ENCODE measurements around the gene CEP97.
A peak's percentile ranks its signal among the peaks of the same experiment; 100 is the strongest.

Gene CEP97

GRCh38 chr3:101803939-101804338 lies 79.5 kb downstream of the CEP97 start:
- no peak for TF ChIP-seq ZFX (IDR thresholded peaks at IDR 0.05; ENCODE audit: borderline replicate concordance)
- TF ChIP-seq, protein P1, sequence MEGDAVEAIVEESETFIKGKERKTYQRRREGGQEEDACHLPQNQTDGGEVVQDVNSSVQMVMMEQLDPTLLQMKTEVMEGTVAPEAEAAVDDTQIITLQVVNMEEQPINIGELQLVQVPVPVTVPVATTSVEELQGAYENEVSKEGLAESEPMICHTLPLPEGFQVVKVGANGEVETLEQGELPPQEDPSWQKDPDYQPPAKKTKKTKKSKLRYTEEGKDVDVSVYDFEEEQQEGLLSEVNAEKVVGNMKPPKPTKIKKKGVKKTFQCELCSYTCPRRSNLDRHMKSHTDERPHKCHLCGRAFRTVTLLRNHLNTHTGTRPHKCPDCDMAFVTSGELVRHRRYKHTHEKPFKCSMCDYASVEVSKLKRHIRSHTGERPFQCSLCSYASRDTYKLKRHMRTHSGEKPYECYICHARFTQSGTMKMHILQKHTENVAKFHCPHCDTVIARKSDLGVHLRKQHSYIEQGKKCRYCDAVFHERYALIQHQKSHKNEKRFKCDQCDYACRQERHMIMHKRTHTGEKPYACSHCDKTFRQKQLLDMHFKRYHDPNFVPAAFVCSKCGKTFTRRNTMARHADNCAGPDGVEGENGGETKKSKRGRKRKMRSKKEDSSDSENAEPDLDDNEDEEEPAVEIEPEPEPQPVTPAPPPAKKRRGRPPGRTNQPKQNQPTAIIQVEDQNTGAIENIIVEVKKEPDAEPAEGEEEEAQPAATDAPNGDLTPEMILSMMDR (IDR thresholded peaks at IDR 0.05): no peak
- H3K27ac ChIP-seq: no peak overlapping the region

DNA sequence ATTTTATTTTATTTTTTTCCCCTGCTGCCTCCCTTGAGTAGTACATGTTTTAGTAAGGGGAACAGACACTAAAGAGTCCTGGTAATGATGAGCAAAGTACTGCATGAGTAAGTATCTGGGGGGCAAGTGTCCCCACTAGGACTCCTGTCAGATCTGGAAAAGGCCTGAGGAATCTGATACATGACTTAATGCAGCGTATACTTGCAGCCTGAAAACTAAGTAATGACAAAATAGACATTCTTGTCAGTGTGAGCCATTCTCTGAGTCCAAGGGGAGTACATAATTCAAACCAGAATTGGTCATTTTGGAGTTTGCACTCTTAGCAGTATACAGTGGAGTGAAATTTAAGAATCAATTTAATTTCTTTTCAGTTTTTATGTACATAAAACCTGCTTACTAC lies 82.1 kb downstream of the CEP97 start:
- no peak overlapping the region for H3K27ac ChIP-seq
- TF ChIP-seq ZFX (IDR thresholded peaks at IDR 0.05; ENCODE audit: borderline replicate concordance): no peak
- TF ChIP-seq, protein P1 (IDR thresholded peaks at IDR 0.05): no peak

- H3K27ac ChIP-seq: no peak overlapping the region
- TF ChIP-seq, protein P1 (IDR thresholded peaks at IDR 0.05): no peak
- TF ChIP-seq ZFX (IDR thresholded peaks at IDR 0.05; ENCODE audit: borderline replicate concordance): no peak
Observed at GRCh38 chr3:101807888-101808287, 83.5 kb downstream of the CEP97 start.

DNA sequence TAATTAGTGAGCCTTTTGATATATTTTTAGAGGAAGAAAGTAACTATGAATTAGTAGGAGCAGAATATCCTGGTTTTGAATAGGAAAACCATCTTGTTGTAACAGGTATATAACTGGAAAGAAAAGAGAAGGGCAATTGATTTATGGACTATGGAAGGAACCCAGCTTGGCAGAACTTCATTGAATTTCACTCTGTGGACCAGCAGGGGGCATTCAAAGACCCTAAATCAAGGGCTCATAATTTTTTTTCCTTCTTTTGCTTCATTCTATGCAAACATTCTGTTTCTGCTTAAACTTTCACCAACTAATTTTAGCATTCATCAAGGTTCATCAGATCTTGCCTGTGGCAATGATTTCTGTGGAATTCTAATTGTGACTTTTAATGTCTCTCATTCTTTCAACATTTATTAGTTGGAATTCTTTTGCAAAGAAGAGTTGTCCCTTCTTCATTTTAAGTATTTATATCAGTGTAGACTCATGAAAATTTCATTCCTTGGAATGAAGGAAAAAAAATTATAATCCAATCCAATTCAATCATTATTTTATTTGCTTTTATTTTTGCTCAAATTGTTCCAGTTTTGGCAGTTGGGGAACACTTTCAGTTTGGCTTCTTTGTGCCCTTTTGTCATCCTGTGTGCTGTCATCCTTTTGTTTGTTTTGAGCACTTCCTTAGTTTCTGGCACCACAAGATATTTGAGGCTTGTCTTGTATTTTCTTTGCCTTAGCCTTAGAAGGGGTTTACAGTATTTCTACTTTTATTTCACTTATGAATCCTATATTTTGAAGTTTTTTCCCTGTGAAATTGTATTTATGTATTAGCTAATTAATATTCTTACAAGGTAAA lies 85.0 kb downstream of the CEP97 start:
- H3K27ac ChIP-seq: 0 out of 2 replicates have a peak overlapping the region, but pooled peaks have one; percentile 0
- TF ChIP-seq, protein P1 (IDR thresholded peaks at IDR 0.05): peak; percentile 78
- TF ChIP-seq ZFX (IDR thresholded peaks at IDR 0.05; ENCODE audit: borderline replicate concordance): no peak

GRCh38 chr3:101810022-101810418 lies 85.6 kb downstream of the CEP97 start:
- H3K27ac ChIP-seq: 0 out of 2 replicates have a peak overlapping the region, but pooled peaks have one; percentile 0
- TF ChIP-seq ZFX (IDR thresholded peaks at IDR 0.05; ENCODE audit: borderline replicate concordance): no peak
- TF ChIP-seq, protein P1 (IDR thresholded peaks at IDR 0.05): no peak

DNA sequence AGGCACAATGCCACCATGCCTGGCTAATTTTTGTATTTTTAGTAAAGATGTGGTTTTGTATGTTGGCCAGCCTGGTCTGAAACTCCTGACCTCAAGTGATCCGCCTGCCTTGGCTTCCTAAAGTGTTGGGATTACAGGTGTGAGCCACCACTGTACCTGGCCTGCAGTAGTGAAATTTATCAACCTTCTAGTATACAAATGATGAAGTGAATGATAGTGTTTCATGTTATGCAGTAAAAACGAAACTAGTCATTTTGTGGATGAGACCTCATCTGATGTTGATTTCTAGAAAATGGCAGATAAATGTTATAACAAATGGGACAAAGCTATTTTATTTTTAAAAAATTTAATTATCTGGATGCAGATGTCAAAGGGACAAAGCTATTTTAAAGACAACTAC lies 87.5 kb downstream of the CEP97 start:
- no peak overlapping the region for H3K27ac ChIP-seq
- no peak for TF ChIP-seq ZFX (IDR thresholded peaks at IDR 0.05; ENCODE audit: borderline replicate concordance)

- no peak overlapping the region for H3K27ac ChIP-seq
- TF ChIP-seq, protein P1 (IDR thresholded peaks at IDR 0.05): no peak
- no peak for TF ChIP-seq ZFX (IDR thresholded peaks at IDR 0.05; ENCODE audit: borderline replicate concordance)
Observed at GRCh38 chr3:101812895-101813294, 88.5 kb downstream of the CEP97 start.
